Measurements from ENCODE around the gene PCGF3.

PCGF3 gene

GRCh38 chr4:679629-680028 is 26.0 kb upstream of the PCGF3 start:
- TF ChIP-seq FOXM1 (IDR thresholded peaks at IDR 0.05; ENCODE audit: borderline replicate concordance, low read depth) = no peak

- no peak for TF ChIP-seq CREB1 (IDR thresholded peaks at IDR 0.05; ENCODE audit: low read depth)
- TF ChIP-seq REST (IDR thresholded peaks at IDR 0.05; ENCODE audit: low read depth) = no peak
- no peak for TF ChIP-seq CEBPB (IDR thresholded peaks at IDR 0.05)
- no peak for TF ChIP-seq EGR1 (IDR thresholded peaks at IDR 0.05)
- no peak for TF ChIP-seq USF1 (IDR thresholded peaks at IDR 0.05)
- TF ChIP-seq YY1 (IDR thresholded peaks at IDR 0.05; ENCODE audit: low read depth) = no peak
- TF ChIP-seq ZBTB7A (IDR thresholded peaks at IDR 0.05; ENCODE audit: low read depth) = no peak
- no peak for TF ChIP-seq EP300 (IDR thresholded peaks at IDR 0.05; ENCODE audit: borderline replicate concordance)
- no peak for TF ChIP-seq FOXM1 (IDR thresholded peaks at IDR 0.05; ENCODE audit: borderline replicate concordance, low read depth)
- no peak for TF ChIP-seq MAX (IDR thresholded peaks at IDR 0.05)
- TF ChIP-seq TAF1 (IDR thresholded peaks at IDR 0.05; ENCODE audit: low read depth) = no peak
- no peak for TF ChIP-seq TEAD4 (IDR thresholded peaks at IDR 0.05)
- no peak for TF ChIP-seq TCF12 (IDR thresholded peaks at IDR 0.05; ENCODE audit: low read depth)
- no peak for TF ChIP-seq NFIC (IDR thresholded peaks at IDR 0.05)
- TF ChIP-seq RAD21 (IDR thresholded peaks at IDR 0.05; ENCODE audit: low read depth) = no peak
Observed at GRCh38 chr4:680091-680490, 25.5 kb upstream of the PCGF3 start.

GRCh38 chr4:680551-680927 is 25.1 kb upstream of the PCGF3 start:
- TF ChIP-seq YY1 (IDR thresholded peaks at IDR 0.05; ENCODE audit: low read depth) (no peak), MAX (IDR thresholded peaks at IDR 0.05) (no peak), FOXM1 (IDR thresholded peaks at IDR 0.05; ENCODE audit: borderline replicate concordance, low read depth) (no peak), TCF12 (IDR thresholded peaks at IDR 0.05; ENCODE audit: low read depth) (no peak), REST (IDR thresholded peaks at IDR 0.05; ENCODE audit: low read depth) (no peak), CREB1 (IDR thresholded peaks at IDR 0.05; ENCODE audit: low read depth) (no peak), NFIC (IDR thresholded peaks at IDR 0.05) (no peak), TEAD4 (IDR thresholded peaks at IDR 0.05) (no peak), EP300 (IDR thresholded peaks at IDR 0.05; ENCODE audit: borderline replicate concordance) (no peak)

- no peak for TF ChIP-seq YY1 (IDR thresholded peaks at IDR 0.05; ENCODE audit: low read depth)
- peak; percentile 69 for TF ChIP-seq ZBTB7A (IDR thresholded peaks at IDR 0.05; ENCODE audit: low read depth)
- TF ChIP-seq MAX (IDR thresholded peaks at IDR 0.05) = peak; percentile 62; the same call in 1 of the 2 replicates
- TF ChIP-seq RAD21 (IDR thresholded peaks at IDR 0.05; ENCODE audit: low read depth) = no peak
Observed at GRCh38 chr4:680928-681645, 24.5 kb upstream of the PCGF3 start.

GRCh38 chr4:681736-682451 is 23.7 kb upstream of the PCGF3 start:
- 0 out of 2 replicates have a peak, but pooled peaks have one; percentile 11 for TF ChIP-seq MAX (IDR thresholded peaks at IDR 0.05)
- TF ChIP-seq TCF12 (IDR thresholded peaks at IDR 0.05; ENCODE audit: low read depth) = peak; percentile 37; the same call in 1 of the 2 replicates
- TF ChIP-seq TAF1 (IDR thresholded peaks at IDR 0.05; ENCODE audit: low read depth) = no peak

GRCh38 chr4:682490-683172 is 23.0 kb upstream of the PCGF3 start:
- TF ChIP-seq CREB1 (IDR thresholded peaks at IDR 0.05; ENCODE audit: low read depth) (no peak), YY1 (IDR thresholded peaks at IDR 0.05; ENCODE audit: low read depth) (no peak), NFIC (IDR thresholded peaks at IDR 0.05) (no peak), MAX (IDR thresholded peaks at IDR 0.05) (no peak), USF1 (IDR thresholded peaks at IDR 0.05) (no peak)
